ENCODE data around the gene KLF15.

KLF15 gene

GRCh38 chr3:126317029-126317996 lies 39.9 kb downstream of the KLF15 start:
- no peak overlapping the region for H3K4me3 ChIP-seq (ENCODE audit: low read length)
- DNase-seq (ENCODE audit: low read depth) = no peak
- TF ChIP-seq CTCF (conservative IDR thresholded peaks at IDR 0.05; ENCODE audit: low read length) = no peak

- no peak for DNase-seq (ENCODE audit: low read depth)
- H3K4me3 ChIP-seq (ENCODE audit: low read length) = no peak overlapping the region
- no peak for TF ChIP-seq CTCF (conservative IDR thresholded peaks at IDR 0.05; ENCODE audit: low read length)
Measured at GRCh38 chr3:126316501-126316939, 40.7 kb downstream of the KLF15 start.

- no peak for DNase-seq (ENCODE audit: low read depth)
- no peak for TF ChIP-seq CTCF (conservative IDR thresholded peaks at IDR 0.05; ENCODE audit: low read length)
- H3K4me3 ChIP-seq (ENCODE audit: low read length) = no peak overlapping the region
Measured at GRCh38 chr3:126316031-126316461, 41.2 kb downstream of the KLF15 start.

GRCh38 chr3:126314790-126315658 lies 42.2 kb downstream of the KLF15 start:
- no peak for TF ChIP-seq CTCF (conservative IDR thresholded peaks at IDR 0.05; ENCODE audit: low read length)
- no peak overlapping the region for H3K4me3 ChIP-seq (ENCODE audit: low read length)
- DNase-seq (ENCODE audit: low read depth) = no peak

- TF ChIP-seq CTCF (conservative IDR thresholded peaks at IDR 0.05; ENCODE audit: low read length) = no peak
- DNase-seq (ENCODE audit: low read depth) = no peak
Measured at GRCh38 chr3:126314305-126314789, 42.9 kb downstream of the KLF15 start.

GRCh38 chr3:126313580-126314304 lies 43.5 kb downstream of the KLF15 start:
- no peak for DNase-seq (ENCODE audit: low read depth)
- TF ChIP-seq CTCF (conservative IDR thresholded peaks at IDR 0.05; ENCODE audit: low read length) = no peak
- no peak overlapping the region for H3K4me3 ChIP-seq (ENCODE audit: low read length)

More at GRCh38 chr3:126314305-126314789, 42.9 kb downstream of the KLF15 start:
- no peak overlapping the region for H3K4me3 ChIP-seq (ENCODE audit: low read length)

All from AG10803 (cell line).